Hematopoietic multipotent progenitor cell treated with erythropoietin and hydrocortisone succinate and interleukin-3 and kit ligand, for 6 days (in vitro differentiated cells): ENCODE data around the gene CEP70.
"Not testable (repeated sequence)": the region's sequence is repeated elsewhere in the genome, so short reads cannot be mapped to it uniquely, and the experiment has no call there.

ENCODE experiments used
- DNase-seq: peaks from one replicate; pipeline ENCODE4 v3.0.0-alpha.2; 2015

CEP70 gene

GRCh38 chr3:138591392-138591791 lies 2.7 kb downstream of the CEP70 start:
- no peak for DNase-seq

- no peak for DNase-seq
Measured at GRCh38 chr3:138588445-138588844, 5.6 kb downstream of the CEP70 start.

- DNase-seq: no peak
Measured at GRCh38 chr3:138587374-138587773, 6.7 kb downstream of the CEP70 start.

GRCh38 chr3:138578961-138579574 lies 15.0 kb downstream of the CEP70 start:
- no peak for DNase-seq

- DNase-seq: peak; percentile 58
Measured at GRCh38 chr3:138578141-138578540, 15.9 kb downstream of the CEP70 start.

GRCh38 chr3:138573138-138573537 lies 20.9 kb downstream of the CEP70 start:
- no peak for DNase-seq

GRCh38 chr3:138569624-138570023 lies 24.4 kb downstream of the CEP70 start:
- DNase-seq: not testable (repeated sequence)

GRCh38 chr3:138569090-138569489 lies 25.0 kb downstream of the CEP70 start:
- DNase-seq: no peak

GRCh38 chr3:138567403-138567802 lies 26.7 kb downstream of the CEP70 start:
- DNase-seq: peak; percentile 45

GRCh38 chr3:138566293-138566692 lies 27.8 kb downstream of the CEP70 start:
- DNase-seq: not testable (repeated sequence)

GRCh38 chr3:138562902-138563301 lies 31.2 kb downstream of the CEP70 start:
- DNase-seq: not testable (repeated sequence)

- DNase-seq: no peak
Measured at GRCh38 chr3:138560501-138560900, 33.6 kb downstream of the CEP70 start.

GRCh38 chr3:138559134-138559533 lies 34.9 kb downstream of the CEP70 start:
- no peak for DNase-seq

- DNase-seq: not testable (repeated sequence)
Measured at GRCh38 chr3:138554775-138555174, 39.3 kb downstream of the CEP70 start.

GRCh38 chr3:138550958-138551357 lies 43.1 kb downstream of the CEP70 start:
- DNase-seq: not testable (repeated sequence)

GRCh38 chr3:138549179-138549977 lies 44.7 kb downstream of the CEP70 start:
- DNase-seq: no peak

GRCh38 chr3:138547342-138547975 lies 46.6 kb downstream of the CEP70 start:
- DNase-seq: no peak

GRCh38 chr3:138544546-138544945 lies 49.5 kb downstream of the CEP70 start:
- no peak for DNase-seq

GRCh38 chr3:138542977-138543376 lies 51.1 kb downstream of the CEP70 start:
- no peak for DNase-seq

GRCh38 chr3:138539352-138539751 lies 54.7 kb downstream of the CEP70 start:
- DNase-seq: no peak

GRCh38 chr3:138521445-138521844 lies 72.6 kb downstream of the CEP70 start:
- DNase-seq: not testable (repeated sequence)

GRCh38 chr3:138513090-138513843 lies 80.8 kb downstream of the CEP70 start:
- no peak for DNase-seq

GRCh38 chr3:138511945-138512344 lies 82.1 kb downstream of the CEP70 start:
- no peak for DNase-seq
